ENCODE measurements around the gene LRRC2.
"Not testable (repeated sequence)": the region's sequence is repeated elsewhere in the genome, so short reads cannot be mapped to it uniquely, and the experiment has no call there.

Gene LRRC2

DNA sequence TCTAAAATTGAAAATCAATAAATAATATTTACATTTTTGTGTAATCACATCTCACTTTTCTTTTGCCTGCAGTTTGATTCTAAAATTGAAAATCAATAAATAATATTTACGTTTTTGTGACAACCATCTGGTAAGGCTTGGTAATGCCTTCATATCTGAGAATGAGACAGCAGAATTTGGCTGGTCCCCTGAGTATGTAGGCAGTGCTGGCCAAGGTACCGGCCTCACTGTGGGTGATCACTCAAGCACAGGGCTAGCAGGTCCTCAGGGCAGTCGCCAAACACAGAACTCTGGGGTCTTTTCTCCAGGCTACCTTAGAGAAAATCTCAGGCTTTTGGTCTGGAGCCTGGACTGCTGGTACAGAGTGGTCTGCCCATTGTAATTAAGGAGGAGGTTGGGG is 42.1 kb downstream of the LRRC2 start:
- peak; percentile 39 for DNase-seq (ENCODE audit: low spot score)

DNA sequence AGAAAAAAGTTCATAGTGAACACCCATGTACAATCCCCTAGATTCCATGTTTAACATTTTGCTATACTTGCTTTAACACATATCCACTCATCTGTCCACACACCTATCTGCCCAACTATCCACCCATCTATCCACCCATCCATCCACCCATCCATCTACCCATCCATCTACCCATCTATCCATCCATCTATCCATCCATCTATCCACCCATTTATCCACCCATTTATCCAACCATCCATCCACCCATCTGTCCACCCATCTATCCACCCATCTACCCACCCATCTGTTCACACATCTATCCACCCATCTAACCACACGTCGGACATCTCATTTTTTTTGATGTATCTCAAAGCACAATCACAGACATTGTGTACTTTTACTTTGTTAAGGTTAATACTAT is 42.5 kb downstream of the LRRC2 start:
- no peak for DNase-seq (ENCODE audit: low spot score)

GRCh38 chr3:46522201-46522600 is 43.9 kb downstream of the LRRC2 start:
- DNase-seq (ENCODE audit: low spot score): not testable (repeated sequence)

GRCh38 chr3:46521096-46521495 is 45.0 kb downstream of the LRRC2 start:
- DNase-seq (ENCODE audit: low spot score): no peak

GRCh38 chr3:46520531-46520930 is 45.6 kb downstream of the LRRC2 start:
- DNase-seq (ENCODE audit: low spot score): no peak

DNA sequence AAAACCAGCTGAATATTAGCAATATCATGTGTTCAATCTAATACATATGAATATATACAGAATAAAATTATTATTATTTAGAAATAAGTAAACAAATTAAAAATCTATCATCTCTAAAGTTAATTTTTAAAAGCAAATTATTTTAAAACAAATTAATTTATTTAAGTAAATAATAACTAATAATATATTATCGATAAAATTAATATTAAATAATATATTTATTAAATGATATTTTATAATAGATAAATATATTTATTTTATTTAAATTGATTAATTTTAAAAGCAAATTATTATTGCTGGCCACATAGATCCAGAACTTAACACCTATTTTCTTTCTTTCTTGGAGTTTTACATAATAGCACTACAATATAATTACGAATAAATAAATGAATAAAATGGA is 46.1 kb downstream of the LRRC2 start:
- no peak for DNase-seq (ENCODE audit: low spot score)

DNA sequence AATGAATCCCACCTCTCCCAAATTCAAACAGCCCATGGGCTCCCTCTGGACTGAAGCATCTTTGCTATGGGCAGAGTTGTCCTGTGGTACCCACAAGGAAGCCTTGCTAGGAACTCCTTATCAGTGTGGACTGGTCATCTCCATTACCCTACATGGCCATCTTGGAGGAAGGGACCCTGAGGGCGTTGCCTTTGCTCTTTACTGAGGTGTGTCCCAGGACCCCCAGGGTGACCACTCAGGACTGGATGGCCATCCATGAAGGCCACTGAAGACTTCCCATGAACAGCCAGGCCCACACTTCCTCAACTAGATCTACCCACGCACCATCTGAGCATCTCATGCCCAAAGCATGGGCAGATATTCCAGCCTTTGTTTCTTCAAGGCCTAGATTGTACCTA is 48.3 kb downstream of the LRRC2 start:
- DNase-seq (ENCODE audit: low spot score): no peak

GRCh38 chr3:46517016-46517783 is 48.9 kb downstream of the LRRC2 start:
- DNase-seq (ENCODE audit: low spot score): no peak

GRCh38 chr3:46516521-46516920 is 49.6 kb downstream of the LRRC2 start:
- no peak for DNase-seq (ENCODE audit: low spot score)

DNA sequence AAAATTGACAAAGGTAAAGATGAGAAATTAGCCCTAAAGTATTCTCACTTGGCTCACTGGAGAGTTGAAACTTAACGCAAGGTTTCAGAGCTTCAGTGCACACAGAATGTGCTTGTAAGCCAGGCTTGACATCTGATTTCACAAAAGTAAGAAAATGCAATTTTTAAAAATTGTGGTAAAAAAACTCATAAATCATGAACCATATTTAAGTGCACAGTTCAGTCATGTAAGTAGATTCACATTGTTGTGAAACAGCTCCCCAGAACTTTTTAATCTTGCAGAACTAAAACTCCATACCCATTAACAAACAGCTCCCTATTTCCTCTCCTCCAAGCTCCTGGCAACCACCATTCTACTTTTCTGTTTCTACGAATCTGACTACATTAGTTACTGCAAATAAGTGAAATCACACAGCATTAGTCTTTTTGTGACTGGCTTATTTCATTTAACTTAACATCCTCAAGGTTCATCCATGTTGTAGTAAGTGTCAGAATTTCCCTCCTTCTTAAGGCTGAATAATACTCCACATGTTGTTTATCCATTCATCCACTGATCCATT is 53.8 kb downstream of the LRRC2 start:
- DNase-seq (ENCODE audit: low spot score): no peak

GRCh38 chr3:46509661-46510187 is 56.4 kb downstream of the LRRC2 start:
- no peak for DNase-seq (ENCODE audit: low spot score)

- DNase-seq (ENCODE audit: low spot score): no peak
Observed at GRCh38 chr3:46508850-46509591, 57.1 kb downstream of the LRRC2 start.

- no peak for DNase-seq (ENCODE audit: low spot score)
Observed at GRCh38 chr3:46506526-46506925, 59.6 kb downstream of the LRRC2 start.

DNA sequence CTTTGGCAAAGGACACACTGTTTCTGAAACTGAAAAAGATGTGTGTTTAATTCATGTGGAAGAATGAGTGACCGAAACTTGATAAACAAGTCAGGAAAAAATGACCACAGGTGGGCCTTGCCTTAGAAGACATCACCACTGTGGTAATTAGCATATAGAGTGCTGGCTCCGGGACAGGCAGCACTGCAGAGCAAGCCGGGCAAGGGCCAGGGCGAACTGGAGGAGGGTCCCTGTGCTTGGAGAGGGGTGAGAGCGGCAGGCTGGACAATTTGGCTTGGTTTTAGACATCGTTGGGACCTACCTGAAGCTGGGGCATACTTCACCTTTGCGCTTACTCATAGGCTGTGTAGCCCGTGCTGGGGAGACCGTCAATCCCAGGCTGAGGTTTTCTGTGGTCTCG is 60.1 kb downstream of the LRRC2 start:
- no peak for DNase-seq (ENCODE audit: low spot score)

DNA sequence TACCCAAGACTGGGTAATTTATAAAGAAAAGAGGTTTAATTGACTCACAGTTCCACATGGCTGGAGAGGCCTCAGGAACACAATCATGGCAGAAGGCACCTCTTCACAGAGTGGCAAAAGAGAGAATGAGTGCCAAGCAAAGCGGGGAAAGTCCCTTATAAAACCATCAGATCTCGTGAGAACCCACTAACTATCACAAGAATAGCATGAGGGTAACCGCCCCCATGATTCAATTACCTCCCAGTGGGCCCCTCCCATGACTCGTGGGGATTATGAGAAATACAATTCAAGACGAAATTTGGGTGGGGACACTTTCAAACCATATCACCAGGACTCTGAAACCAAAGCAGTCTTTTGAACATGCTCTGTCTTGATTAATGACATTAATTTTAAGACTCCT is 61.3 kb downstream of the LRRC2 start:
- DNase-seq (ENCODE audit: low spot score): no peak

- no peak for DNase-seq (ENCODE audit: low spot score)
Observed at GRCh38 chr3:46503200-46503874, 62.8 kb downstream of the LRRC2 start.

GRCh38 chr3:46501702-46502101 is 64.4 kb downstream of the LRRC2 start:
- DNase-seq (ENCODE audit: low spot score): no peak

GRCh38 chr3:46500656-46501635 is 65.2 kb downstream of the LRRC2 start:
- DNase-seq (ENCODE audit: low spot score): no peak

GRCh38 chr3:46498916-46499519 is 67.1 kb downstream of the LRRC2 start:
- DNase-seq (ENCODE audit: low spot score): no peak

- DNase-seq (ENCODE audit: low spot score): no peak
Observed at GRCh38 chr3:46497556-46498265, 68.4 kb downstream of the LRRC2 start, which contains the start of gene RTP3. TSS of gene RTP3 (plus strand) at chr3:46497976. CDS start at chr3:46498063, 87 bp downstream.

Measured in iPS-NIHi11 (cell line).